ENCODE data around the gene CAMK1D.

GRCh38 chr10:12417331-12417730 is 68.0 kb downstream of the CAMK1D start:
- no peak for TF ChIP-seq HDAC2 (IDR thresholded peaks at IDR 0.05)
- TF ChIP-seq CTCF (IDR thresholded peaks at IDR 0.05) = no peak
- no peak for TF ChIP-seq MYC (IDR thresholded peaks at IDR 0.05; ENCODE audit: borderline replicate concordance, low read length)
- TF ChIP-seq JUN (IDR thresholded peaks at IDR 0.05) = no peak
- TF ChIP-seq GATA3 (IDR thresholded peaks at IDR 0.05; ENCODE audit: borderline replicate concordance) = no peak
- TF ChIP-seq, protein P1, sequence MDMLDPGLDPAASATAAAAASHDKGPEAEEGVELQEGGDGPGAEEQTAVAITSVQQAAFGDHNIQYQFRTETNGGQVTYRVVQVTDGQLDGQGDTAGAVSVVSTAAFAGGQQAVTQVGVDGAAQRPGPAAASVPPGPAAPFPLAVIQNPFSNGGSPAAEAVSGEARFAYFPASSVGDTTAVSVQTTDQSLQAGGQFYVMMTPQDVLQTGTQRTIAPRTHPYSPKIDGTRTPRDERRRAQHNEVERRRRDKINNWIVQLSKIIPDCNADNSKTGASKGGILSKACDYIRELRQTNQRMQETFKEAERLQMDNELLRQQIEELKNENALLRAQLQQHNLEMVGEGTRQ (IDR thresholded peaks at IDR 0.05) = no peak
- TF ChIP-seq POLR2A (IDR thresholded peaks at IDR 0.05; ENCODE audit: low read length) = no peak
- TF ChIP-seq NR3C1 (IDR thresholded peaks at IDR 0.05) = no peak
